ENCODE results near the gene GATB. TPM values are rescaled to one million over a fixed set of nuclear protein-coding genes. Genes with fewer than 3 reads are reported as not detected.

Gene GATB
- total RNA-seq, 4 donors from 2014 or later: 18.7 to 34.0 (median 27.6) TPM

DNA sequence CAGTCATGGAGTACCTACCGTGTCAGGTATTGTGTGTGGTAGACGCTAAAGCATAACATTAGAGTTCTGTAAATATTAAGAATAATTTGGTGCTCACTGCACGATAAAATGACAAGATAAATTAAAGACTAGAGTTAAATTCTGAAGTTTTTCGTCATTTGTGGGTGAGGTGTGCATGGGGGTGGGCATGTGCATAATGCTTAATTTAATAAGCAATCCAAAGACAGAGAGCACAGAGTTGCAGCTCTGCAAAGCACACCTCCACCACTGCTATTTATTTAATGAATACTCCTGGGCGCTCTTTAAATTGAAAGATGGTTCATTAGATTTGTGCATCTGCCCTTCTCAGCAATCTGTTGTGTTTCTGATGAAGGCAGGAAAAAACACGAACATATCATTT is 62.6 kb downstream of the GATB start:
- Histone ChIP-seq H3K4me1 (peaks cover 20 to 22% of the 10 kb centered on the region in 2 donors), H3K27ac (no peak overlapping the region), H3K36me3 (peaks cover 0 to 19% of the 10 kb centered on the region in 2 donors), H3K27me3 (no peaks in the 10 kb centered on the region), H3K4me3 (no peak overlapping the region), H3K9me3 (no peaks in the 10 kb centered on the region)
- intact Hi-C loops (cut with DNase I; ENCODE audit: low total_unique reads) (loop anchor here (5.0 kb wide), 1 partner anchor 684 kb away; no protein-coding TSS in a partner anchor), in situ Hi-C loops (cut with MboI; ENCODE audit: low sequenced_read_pairs in 4 of 4) (no loop called here)
- ATAC-seq (no peak), DNase-seq (no peak)
- no peak for TF ChIP-seq POLR2A (IDR thresholded peaks at IDR 0.05)
- TF ChIP-seq, protein P1, sequence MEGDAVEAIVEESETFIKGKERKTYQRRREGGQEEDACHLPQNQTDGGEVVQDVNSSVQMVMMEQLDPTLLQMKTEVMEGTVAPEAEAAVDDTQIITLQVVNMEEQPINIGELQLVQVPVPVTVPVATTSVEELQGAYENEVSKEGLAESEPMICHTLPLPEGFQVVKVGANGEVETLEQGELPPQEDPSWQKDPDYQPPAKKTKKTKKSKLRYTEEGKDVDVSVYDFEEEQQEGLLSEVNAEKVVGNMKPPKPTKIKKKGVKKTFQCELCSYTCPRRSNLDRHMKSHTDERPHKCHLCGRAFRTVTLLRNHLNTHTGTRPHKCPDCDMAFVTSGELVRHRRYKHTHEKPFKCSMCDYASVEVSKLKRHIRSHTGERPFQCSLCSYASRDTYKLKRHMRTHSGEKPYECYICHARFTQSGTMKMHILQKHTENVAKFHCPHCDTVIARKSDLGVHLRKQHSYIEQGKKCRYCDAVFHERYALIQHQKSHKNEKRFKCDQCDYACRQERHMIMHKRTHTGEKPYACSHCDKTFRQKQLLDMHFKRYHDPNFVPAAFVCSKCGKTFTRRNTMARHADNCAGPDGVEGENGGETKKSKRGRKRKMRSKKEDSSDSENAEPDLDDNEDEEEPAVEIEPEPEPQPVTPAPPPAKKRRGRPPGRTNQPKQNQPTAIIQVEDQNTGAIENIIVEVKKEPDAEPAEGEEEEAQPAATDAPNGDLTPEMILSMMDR (IDR thresholded peaks at IDR 0.05 in 4 of 5, conservative IDR thresholded peaks at IDR 0.05 in 1 of 5): no peak

DNA sequence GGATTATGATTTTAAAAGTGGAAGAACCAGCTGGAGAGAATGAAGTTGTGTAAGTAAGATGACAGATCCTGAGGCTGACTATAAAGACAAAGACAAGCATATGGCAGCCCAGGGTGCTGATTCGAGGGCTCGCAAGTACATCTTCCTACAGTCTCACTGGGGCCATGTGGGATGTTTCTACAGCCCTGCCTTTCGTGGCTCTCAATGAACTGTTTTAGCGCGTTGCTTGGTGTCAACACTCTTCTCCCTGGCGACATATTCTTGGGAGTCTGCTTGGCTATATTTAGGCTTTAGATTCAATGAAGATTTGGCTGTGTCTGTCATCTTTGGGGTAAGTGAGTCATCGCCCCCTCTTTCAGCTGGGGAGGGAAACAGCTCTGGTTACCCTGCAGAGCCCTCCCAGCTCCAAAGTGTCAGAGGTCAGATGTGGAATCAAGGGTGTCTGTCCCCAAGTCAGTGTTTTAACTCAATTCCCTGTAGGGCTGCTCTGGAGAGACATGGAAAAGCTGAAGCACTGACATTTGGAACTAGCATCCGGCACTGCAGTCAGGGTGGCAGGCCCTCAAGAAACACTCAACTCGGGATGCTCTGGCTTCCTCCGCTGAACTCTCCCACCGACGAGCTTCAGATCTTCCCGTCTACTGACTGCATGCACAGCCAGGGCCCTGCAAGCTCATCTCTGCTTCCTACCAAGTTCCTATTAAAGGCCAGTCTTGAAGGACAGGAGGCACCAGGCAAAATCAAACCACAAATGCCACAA is 65.7 kb downstream of the GATB start:
- TF ChIP-seq, protein P1 (IDR thresholded peaks at IDR 0.05 in 4 of 5, conservative IDR thresholded peaks at IDR 0.05 in 1 of 5): no peak
- Histone ChIP-seq H3K4me1 (peaks cover 49 to 53% of the 10 kb centered on the region in 2 donors), H3K36me3 (peaks cover 0 to 6% of the 10 kb centered on the region in 2 donors), H3K27me3 (no peaks in the 10 kb centered on the region), H3K9me3 (no peaks in the 10 kb centered on the region), H3K27ac (peak overlapping the region; percentile 63 to 92 (median 66)), H3K4me3 (no peak overlapping the region)
- peak in 1 of 2 donors; percentile 58 for DNase-seq
- intact Hi-C loops (cut with DNase I; ENCODE audit: low total_unique reads) (loop anchor here (5.0 kb wide), 3 partner anchors 67 to 687 kb away; partner anchors contain the start of genes FHIP1A and GATB), in situ Hi-C loops (cut with MboI; ENCODE audit: low sequenced_read_pairs in 4 of 4) (no loop called here)
- ATAC-seq: peak; percentile 45 to 67

DNA sequence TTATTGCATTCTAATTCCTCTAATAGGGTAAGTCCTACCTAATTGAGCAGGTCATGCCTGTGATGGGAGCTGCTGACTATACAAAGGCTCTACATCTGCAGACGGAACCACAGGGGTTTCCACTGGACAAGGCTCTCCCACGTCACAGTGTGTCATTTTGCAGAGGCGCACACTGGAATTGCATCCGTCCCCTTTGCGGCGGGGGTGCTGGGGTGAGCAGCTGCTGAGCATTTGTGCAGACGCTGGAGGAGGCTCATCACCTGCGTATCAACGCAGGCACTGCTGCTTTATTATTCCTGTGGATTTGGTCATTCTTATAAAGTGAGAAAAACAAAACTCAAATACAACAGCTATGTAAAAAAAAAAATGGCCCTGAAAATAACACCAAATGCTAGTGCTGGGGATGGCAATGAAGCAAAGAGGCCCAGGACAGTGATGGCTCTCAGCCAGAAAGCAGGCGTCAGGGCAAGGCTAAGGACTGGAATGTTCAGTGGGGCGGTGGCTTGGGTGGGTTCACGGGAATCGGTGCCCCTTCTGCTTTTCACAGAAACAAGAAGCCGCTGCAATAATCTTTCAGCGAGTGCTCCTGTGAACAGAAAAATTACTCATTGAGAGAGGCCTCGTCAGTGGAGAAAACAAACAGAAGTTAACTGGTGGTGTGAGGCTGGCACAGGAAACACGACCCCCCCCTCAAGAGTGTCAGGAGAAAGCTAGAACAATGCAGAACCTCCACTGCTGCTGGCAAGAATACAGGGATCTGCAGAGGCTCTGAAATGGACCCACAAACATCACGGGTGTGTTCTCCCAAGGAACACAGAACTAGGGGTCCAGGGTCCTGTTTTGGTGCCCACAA is 67.8 kb downstream of the GATB start:
- peaks cover 0 to under 1% of the 10 kb centered on the region in 2 donors for H3K36me3 ChIP-seq
- peaks cover 69 to 73% of the 10 kb centered on the region in 2 donors for H3K4me1 ChIP-seq
- H3K4me3 ChIP-seq: no peak overlapping the region
- H3K27me3 ChIP-seq: no peaks in the 10 kb centered on the region
- no peak for DNase-seq
- ATAC-seq: no peak
- H3K9me3 ChIP-seq: no peaks in the 10 kb centered on the region
- TF ChIP-seq, protein P1 (IDR thresholded peaks at IDR 0.05 in 4 of 5, conservative IDR thresholded peaks at IDR 0.05 in 1 of 5): peak in 1 of 5 experiments; percentile 13
- TF ChIP-seq POLR2A (IDR thresholded peaks at IDR 0.05): no peak
- intact Hi-C loops (cut with DNase I; ENCODE audit: low total_unique reads) (loop anchor here (2.0 to 5.0 kb wide), 3 partner anchors 69 to 286 kb away; partner anchors contain the start of genes FHIP1A and GATB), in situ Hi-C loops (cut with MboI; ENCODE audit: low sequenced_read_pairs in 4 of 4) (no loop called here)
- peak overlapping the region in 3 of 4 donors; percentile 83 to 92 (median 92) for H3K27ac ChIP-seq

DNA sequence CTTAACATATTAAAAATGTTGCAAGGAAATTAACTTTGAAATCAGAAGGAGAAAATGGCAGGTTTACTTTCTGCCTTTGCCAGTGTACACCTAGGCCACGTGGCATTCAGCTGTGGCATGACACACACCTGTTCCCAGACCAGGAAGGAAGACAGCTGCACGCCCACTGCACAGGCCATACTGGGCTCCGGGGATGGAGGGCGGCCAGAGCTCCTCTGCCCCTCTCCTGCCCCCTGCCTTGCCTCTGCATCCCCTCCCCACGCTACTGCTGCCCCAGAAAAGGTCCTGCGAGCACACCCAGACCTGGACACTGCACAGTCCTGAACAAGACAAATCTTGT is 68.4 kb downstream of the GATB start:
- intact Hi-C loops (cut with DNase I; ENCODE audit: low total_unique reads): loop anchor here (2.0 to 5.0 kb wide), 3 partner anchors 70 to 285 kb away; partner anchors contain the start of genes FHIP1A and GATB
- ATAC-seq: peak in 1 of 2 donors; percentile 11

More for the DNA sequence above, 68.4 kb downstream of the GATB start:
- peak; percentile 43 to 56 for DNase-seq
- in situ Hi-C loops (cut with MboI; ENCODE audit: low sequenced_read_pairs in 4 of 4): no loop called here
- Histone ChIP-seq H3K9me3 (no peaks in the 10 kb centered on the region), H3K4me3 (peak overlapping the region in 1 of 4 donors; percentile 23), H3K4me1 (peaks cover 76 to 80% of the 10 kb centered on the region in 2 donors), H3K27me3 (no peaks in the 10 kb centered on the region), H3K36me3 (no peaks in the 10 kb centered on the region), H3K27ac (peak overlapping the region; percentile 83 to 92 (median 91))
- TF ChIP-seq, protein P1 (IDR thresholded peaks at IDR 0.05 in 4 of 5, conservative IDR thresholded peaks at IDR 0.05 in 1 of 5): no peak
- no peak for TF ChIP-seq POLR2A (IDR thresholded peaks at IDR 0.05)

Data from gastrocnemius medialis (tissue), 4 donors.